ENCODE results near the gene TRIM10.
"Not testable (repeated sequence)": the region's sequence is repeated elsewhere in the genome, so short reads cannot be mapped to it uniquely, and the experiment has no call there.

Gene TRIM10

DNA sequence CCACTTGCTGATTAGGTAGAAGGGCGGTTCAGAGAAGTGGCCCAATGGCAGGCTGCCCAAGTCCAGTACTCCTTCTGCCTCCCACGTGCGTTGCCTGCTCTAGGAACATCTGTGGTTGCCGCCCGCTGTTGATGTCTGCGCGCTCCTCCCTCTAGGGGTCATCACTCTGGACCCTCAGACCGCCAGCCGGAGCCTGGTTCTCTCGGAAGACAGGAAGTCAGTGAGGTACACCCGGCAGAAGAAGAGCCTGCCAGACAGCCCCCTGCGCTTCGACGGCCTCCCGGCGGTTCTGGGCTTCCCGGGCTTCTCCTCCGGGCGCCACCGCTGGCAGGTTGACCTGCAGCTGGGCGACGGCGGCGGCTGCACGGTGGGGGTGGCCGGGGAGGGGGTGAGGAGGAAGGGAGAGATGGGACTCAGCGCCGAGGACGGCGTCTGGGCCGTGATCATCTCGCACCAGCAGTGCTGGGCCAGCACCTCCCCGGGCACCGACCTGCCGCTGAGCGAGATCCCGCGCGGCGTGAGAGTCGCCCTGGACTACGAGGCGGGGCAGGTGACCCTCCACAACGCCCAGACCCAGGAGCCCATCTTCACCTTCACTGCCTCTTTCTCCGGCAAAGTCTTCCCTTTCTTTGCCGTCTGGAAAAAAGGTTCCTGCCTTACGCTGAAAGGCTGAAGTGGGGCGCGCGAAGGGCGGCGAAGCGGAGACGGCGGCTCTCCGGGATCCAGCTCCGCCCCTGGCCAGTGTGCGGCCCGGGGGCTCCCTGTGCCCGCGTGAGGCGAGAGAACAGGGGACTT lies 10.9 kb upstream of the TRIM10 start:
- no peak for DNase-seq

DNA sequence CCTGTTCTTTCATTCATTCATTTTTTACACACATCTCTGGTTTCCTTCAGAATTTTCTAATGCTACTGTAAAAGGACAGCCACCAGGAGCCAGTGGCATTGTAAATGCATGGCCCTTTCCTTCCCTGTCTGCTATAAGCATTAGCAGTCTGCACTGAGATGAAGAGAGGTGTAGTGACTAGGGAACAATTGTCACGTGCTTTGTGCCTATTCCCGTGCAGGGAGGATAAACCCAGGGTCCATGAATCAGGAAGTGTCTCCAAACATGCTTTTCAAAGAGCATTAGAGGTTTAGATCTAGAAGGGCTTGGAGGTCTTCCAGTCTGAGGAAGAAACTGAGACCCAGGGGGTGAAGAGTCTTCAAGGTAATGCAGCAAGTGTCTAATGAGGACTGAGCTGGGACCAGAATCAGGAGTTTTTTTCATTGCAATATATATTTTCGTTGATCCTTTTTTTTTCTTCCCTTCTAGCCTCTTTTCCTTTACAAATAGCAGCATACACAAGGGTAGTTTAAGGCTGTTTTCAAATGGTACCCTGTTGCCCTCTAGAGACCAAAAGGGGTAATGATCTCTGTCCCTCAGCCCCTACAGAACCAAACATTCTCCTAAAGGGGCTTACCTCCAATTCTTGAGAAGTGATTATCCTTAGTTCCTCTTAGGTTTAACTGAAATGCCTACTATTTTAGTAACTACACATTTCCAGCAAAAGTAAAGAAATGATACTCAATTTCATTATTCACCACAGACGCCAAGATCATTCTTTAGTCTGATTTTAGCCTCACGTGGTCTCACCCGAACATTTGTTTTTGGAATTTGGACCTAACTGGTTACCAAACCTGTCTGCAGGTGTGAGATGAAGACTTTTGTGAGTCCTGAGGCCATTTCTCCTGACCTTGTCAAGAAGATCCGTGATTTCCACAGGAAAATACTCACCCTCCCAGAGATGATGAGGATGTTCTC lies 8.9 kb upstream of the TRIM10 start:
- DNase-seq: peak in 1 of 2 donors; percentile 27

DNA sequence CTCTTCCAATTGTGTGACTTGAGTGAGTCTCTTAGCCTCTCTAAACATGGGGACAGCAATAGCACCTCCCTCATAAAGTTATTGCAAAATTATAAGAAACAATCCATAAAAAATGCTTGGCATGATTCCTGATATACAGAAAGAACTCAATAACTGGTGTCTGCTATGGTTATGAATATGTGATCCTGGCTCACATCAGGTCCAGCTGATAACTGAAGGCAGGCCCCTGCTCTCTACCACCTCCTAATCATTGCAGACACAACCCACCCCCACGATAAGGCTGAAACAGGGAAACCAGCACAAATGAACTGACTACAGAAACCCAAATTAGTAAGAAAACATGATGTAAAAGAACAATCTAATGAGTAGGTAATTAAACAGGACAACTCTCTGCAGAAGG lies 7.7 kb upstream of the TRIM10 start:
- DNase-seq: no peak

DNA sequence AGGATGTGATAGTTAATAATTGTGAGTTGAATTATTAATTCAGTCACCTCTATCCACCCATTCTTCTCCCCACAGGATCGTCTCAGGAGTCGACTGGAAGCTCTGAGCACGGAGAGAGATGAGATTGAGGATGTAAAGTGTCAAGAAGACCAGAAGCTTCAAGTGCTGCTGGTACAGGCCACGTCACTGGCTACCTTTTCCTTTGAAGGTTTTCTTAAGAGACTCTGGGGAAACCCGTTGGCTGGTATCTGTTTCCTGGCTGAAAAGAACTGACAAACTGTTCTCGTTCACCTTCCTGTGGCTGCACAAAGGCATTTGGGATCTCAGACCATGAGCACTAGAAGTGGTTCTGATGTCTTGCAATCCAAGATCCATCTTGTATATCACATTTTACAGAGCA lies 6.1 kb upstream of the TRIM10 start:
- DNase-seq: no peak

DNA sequence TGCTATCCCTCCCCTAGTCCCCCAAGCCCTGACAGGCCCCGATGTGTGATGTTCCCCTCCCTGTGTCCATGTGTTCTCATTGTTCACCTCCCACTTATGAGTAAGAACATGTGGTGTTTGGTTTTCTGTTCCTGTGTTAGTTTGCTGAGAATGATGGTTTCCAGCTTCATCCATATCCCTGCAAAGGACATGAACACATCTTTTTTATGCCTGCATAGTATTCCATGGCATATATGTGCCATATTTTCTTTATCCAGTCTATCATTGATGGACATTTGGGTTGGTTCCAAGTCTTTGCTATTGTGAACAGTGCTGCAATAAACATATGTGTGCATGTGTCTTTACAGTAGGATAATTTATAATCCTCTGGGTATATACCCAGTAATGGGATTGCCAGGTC lies 4.2 kb upstream of the TRIM10 start:
- DNase-seq: not testable (repeated sequence)

DNA sequence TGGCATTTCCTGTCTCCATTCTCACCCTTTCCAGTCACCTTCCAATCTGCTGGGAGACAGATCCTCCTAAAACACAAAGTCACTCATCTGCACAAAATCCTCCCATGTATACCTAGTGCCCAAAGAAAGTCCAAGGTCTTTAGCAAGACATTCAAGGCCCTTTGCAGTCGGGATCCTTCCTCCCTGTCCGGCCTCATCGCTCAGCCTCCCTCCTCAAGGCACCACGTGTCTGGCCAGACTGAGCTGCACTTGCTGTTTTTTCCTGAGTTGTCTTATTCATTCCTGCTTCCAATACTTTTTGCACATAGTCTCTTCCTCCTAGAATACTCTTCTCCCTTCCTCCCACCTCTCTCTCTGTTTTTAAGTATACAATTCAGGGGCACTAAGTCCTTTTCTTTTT lies 3.7 kb upstream of the TRIM10 start:
- DNase-seq: no peak

DNA sequence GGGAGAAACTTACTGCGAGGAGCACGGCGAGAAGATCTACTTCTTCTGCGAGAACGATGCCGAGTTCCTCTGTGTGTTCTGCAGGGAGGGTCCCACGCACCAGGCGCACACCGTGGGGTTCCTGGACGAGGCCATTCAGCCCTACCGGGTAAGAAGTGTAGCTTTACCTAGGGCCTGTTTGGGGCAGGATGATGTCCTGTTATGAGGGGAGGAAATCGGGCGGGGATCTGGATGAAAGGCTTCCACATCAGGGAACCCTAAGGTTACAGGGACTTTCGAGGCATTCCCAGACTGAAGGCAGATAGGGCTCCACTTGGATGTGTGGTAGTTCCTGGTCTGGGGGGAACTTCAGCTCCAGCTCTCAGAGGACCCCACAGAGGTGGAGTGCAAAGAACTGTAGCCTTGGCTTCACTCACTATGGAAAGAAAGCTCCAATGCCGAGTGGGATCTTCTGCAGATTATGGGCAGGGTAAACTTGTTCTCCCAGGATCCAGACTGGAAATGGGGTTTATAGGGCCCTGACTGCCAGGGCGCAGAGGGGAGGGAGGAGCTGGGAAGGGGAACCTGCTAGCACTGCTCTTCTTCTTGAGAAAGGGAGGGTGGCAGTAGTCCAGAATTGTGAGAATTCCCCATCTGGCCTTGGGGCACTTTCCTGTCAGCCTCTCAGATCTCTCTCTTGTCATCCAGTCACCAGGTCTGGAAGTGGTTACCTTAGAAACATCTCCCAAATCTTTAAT lies 3.1 kb upstream of the TRIM10 start:
- DNase-seq: no peak

DNA sequence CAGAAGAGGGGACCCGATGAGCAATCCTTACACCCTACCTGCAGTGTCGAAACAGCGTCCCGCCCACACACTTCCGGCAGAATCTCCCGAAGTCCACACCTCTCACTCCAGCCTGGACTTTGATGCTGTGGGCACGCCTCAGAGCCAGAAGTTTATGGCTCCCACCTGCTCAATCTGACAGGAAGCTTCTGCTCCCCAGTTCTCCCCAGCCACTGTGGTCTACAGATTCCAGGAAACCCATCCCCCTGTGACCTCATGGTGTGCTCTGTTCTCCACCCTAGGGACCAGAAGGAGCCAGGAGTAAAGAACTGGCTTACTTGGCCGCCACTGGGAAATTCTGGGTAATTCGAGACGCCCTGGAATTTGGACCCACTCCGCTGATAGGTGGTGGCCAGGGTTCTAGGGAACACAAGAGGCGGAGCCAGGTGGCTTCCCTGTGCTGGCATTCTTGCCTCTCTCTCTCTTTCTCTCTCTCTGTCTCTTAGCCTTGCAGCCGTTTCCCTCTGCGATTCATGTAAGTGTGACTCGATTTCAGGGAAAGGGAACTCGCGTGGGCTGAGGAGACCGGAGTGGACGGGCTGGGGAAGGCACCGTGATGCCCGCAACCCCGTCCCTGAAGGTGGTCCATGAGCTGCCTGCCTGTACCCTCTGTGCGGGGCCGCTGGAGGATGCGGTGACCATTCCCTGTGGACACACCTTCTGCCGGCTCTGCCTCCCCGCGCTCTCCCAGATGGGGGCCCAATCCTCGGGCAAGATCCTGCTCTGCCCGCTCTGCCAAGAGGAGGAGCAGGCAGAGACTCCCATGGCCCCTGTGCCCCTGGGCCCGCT lies 2.3 kb upstream of the TRIM10 start, which contains the start of gene TRIM15:
TSS of gene TRIM15 (plus strand) at position 457 of the 828 bp plus-strand sequence. CDS start at position 596, 139 bp downstream.
- DNase-seq: no peak

DNA sequence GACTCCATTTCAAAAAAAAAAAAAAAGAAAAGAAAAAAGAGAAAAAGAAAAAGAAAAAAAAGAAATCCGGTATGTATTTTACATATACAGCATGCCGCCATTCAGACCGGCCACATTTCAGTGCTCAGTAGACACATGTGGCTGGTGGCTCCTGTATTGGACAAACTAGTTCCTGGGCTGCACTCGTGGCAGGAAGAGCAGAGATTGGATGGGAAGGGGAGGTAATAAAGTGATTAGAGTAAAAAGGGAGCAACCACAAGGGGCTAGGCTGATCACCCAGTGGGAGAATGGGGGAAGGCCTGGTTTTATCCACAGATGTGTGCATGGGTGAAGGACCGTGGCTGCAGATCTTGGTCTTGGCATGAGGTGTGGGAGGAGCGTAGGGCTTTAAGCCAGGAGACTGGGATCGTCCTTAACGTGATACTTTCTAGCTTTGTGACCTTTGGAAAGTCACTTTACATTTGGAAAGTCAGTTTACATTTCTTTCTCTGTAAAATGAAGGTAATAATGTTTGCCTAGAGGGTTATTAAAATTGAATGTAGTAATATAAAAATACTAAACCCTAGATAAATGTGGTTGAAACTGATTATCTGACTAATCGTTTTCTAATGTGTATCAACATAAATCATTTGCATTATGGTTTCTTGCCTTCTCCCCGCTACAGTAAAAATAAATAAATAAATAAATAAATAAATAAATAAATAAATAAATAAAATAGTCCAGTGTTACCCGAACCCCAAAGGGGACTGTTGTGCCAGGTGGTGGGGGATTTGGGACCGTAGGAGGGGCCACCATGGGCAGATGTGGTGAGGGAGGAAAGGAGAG lies 1.5 kb upstream of the TRIM10 start:
- no peak for DNase-seq

DNA sequence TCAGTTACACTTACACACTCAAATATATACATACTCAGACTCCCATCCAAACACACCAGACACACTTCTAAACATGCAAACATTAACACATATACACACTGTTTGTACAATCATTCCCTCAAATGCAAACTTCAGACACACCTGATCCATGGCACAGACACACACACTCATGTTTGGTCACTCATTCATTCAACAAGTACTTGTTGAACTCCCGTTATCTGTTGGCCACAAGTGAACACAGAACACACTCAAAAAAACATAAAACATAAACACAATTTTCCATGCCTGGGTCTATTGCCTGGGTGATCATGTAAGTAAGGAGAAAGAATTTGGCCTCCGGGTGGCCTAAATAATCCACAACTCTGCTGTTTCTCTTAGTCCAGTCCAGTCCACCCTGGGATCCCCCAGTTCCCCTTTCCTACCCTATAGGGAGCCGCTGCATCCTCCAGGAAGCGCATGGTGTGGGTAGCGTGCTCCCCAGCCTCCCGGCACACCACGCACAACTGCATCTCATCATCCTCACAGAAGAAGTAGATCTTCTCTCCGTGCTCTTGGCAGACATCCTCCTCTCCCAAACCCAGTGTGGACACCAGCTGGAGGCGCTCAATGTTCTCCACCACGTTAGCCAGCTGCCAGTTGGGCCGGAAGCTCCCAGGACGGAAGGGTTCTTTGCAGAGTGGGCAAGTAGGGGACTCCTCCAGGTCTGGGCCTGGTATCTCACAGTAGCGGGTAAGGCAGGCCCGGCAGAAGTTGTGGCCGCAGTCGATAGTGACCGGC lies 815 bp downstream of the TRIM10 start:
- DNase-seq: no peak

DNA sequence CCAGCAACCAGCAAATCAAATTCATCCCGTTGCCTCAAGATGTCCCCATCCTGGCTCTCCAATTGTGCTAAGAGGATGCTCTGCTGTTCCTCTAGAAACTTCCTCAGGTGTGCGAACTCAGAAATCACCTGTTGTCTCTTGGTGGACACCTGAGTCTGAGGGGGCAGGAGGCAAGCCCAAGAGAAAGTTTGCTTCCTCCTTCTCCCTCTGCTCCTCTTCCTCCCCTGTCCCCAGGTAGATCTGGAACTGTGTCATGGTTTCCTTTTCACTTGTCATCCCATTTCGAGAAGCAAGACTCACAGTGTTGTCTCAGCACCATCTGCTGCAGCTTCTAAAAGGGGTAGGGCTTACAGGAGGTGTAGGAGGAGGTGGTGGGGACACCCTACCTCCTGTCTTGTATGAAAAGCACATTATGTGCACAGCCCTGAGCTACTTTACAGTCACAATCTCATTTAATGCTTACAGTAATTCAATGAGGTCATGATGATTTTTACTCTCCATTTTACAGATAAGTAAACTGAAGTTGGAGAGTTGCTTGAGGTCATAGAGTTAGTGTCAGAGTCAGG lies 2.5 kb downstream of the TRIM10 start:
- no peak for DNase-seq

DNA sequence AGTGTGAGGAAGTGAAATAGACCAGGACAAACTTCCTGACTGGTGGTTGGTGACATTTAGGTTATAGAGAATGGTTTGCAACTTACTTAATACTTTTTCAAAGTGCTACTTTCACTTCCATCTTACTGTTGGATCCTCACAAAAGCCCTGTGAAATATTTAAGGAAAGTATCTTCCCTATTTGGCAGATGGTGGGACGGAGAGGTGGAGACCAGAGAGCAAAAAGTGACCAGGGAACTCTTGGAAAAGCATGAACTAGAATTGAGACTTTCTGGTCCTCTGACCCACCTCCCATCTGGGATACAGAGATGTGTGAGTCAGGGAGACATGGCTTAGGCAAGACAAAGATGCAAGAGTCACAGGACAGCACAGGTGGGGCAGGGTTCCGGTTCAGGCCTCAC lies 3.0 kb downstream of the TRIM10 start:
- DNase-seq: no peak

DNA sequence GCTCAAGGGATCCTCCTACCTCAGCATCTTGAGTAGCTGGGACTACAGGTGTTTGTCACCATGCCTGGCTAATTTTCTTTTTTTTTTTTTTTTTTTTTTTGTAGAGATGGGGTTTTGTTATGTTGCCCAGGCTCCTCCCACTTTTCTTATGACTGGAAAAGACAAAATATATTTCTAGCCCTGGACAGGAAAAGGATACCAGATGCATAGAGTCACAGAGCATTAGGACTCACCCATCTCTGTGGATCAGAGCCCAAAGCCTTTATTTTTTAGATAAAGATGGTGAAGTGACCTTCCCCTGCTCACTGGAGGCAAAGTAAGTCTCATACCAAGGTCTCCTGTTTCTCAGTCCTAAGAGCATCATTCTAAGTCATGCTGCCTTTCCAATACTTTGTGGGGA lies 3.4 kb downstream of the TRIM10 start:
- DNase-seq: no peak

DNA sequence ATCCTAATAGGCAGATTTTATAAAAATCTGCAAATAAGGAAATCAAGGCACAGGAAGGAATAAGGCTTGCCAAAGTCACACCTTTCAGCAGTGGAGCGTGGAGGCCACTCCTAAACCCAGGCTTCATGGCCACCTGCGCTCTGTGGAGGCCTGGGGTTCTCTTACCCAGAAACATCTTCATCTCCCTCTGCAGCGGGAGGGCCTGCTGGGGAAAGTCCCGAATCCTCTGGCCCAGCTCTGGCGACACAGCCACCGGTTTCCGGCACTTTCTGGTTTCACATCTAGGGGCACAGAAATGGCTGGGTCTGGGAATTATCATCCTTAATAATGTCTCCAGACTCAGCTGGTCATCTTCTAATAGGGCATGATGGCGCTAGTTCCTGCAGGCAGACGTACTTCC lies 4.2 kb downstream of the TRIM10 start:
- DNase-seq: no peak

DNA sequence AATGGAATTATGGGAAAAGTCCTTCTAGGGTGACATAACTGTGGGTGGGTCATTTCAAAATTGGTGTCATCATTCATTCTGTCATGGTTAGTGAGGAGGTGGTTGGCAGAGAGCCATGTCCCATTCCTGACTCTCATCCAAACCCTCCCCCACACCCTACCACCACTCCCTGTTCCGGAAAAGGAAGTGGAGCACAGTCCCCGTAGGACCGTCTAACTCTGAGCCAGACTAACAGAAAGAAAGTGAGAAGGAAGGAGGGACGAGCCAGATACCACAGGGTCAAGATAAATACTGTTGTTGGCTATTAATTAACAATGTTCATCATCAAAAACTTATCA lies 4.8 kb downstream of the TRIM10 start:
- no peak for DNase-seq

DNA sequence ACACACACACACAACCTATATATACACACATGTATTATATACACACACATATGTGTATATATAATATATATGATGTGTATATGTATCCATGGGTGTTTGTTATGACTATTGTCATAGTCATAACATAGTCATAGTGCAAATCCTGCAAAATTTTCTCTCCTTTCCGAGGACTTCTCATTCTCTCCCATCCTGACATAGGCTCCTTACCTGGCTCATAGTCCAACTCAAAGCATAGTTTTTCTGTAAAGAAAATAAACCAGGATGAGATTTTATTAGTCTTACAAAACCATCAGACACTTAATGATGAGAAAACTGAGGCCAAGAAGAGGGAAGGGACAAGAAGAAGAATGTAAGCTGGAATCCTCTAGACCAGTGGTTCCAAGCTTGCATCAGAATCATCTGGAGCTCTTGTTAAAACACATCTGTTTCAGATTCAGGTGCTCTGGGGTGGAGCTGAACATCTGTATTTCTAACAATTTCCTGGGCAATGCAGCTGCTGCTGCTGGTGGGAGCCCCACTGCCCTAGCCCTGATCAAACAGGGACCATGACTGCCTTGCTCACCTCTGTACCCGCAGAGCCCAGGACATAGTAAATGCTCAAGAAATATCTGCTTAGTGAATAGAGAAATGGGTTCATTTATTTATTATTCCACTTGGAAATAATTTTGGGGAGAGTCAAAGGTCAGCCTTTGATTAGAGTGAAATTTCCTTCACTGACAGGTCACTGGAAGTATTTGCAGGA lies 5.3 kb downstream of the TRIM10 start:
- no peak for DNase-seq

DNA sequence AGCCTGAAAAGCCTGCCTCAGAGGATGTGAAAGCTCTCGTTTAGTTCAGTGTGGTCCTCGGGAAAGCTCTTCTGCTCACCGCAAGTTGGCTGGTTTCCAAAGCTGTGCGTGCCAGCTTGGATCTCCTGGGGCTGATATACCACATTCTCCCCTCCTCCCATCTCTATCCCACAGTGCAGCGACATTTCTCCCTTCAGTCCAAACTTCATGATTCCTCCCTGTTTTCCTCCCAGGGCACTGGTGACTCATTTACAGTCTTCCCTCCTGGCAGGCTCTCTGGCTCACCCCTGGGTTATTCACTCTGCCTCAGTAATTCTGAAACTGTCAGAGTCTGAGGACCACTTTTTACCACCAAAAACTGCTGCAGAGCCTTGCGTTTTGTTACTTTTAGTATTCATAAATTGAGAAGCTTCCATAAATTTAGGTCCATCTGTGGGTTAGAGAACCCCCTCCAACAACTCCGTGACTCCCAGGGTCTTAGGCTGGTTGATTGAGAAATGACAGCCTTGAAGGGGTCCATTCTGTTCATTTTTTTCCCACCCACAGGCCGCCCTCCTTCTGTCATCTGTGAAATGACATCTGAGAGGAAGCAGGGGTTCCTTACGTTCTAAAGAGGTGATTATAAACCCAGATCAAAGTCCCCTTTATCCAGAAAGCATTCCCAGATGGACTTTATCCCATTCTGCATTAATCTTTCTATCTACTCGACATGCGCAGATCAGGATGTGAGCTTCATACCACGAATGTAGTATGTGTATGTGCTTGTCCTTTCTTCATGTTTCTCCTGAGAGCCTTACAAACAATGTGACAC lies 6.1 kb downstream of the TRIM10 start:
- DNase-seq: no peak

DNA sequence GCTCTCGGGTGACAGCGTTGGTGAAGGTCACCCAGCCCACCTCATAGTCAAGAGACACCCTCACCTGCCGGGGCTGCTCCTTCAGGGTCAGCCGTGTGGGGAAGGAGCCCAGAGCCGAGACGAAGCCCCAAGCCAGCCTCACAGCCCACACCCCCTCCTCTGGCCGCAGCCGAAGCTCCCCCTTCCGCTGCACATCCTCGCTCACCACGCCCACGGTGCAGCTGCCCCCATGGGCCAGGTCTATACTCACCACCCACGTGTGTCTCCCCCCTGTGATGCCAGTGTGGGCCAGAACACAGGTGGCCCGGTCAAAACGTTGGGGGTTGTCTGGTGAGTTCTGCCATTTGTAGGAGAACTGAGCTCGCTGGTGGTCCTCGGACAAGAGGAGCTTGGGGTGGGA lies 7.0 kb downstream of the TRIM10 start:
- DNase-seq: no peak
